ENCODE data around the gene AQP6.
A peak's percentile ranks its signal among the peaks of the same experiment; 100 is the strongest.

Gene AQP6

GRCh38 chr12:49943625-49943960 is 29.2 kb upstream of the AQP6 start:
- DNase-seq, result no peak

GRCh38 chr12:49944046-49944445 is 28.7 kb upstream of the AQP6 start:
- DNase-seq, result no peak

- no peak for DNase-seq
Observed at GRCh38 chr12:49944718-49945117, 28.0 kb upstream of the AQP6 start.

- peak; percentile 94 for DNase-seq
Observed at GRCh38 chr12:49945394-49946080, 27.2 kb upstream of the AQP6 start.

GRCh38 chr12:49946086-49946485 is 26.7 kb upstream of the AQP6 start:
- no peak for DNase-seq

- DNase-seq, result no peak
Observed at GRCh38 chr12:49946497-49946896, 26.2 kb upstream of the AQP6 start.

GRCh38 chr12:49947593-49948226 is 25.0 kb upstream of the AQP6 start:
- DNase-seq, result no peak

GRCh38 chr12:49948866-49949845 is 23.6 kb upstream of the AQP6 start:
- no peak for DNase-seq

- no peak for DNase-seq
Observed at GRCh38 chr12:49949866-49950265, 22.9 kb upstream of the AQP6 start.

- no peak for DNase-seq
Observed at GRCh38 chr12:49950273-49951251, 22.2 kb upstream of the AQP6 start, which contains the start of gene AQP2. TSS of gene AQP2 (plus strand) at chr12:49950737. CDS start at chr12:49950831, 94 bp downstream.

GRCh38 chr12:49951411-49952240 is 21.1 kb upstream of the AQP6 start:
- no peak for DNase-seq

- DNase-seq, result no peak
Observed at GRCh38 chr12:49952391-49953055, 20.2 kb upstream of the AQP6 start.

- no peak for DNase-seq
Observed at GRCh38 chr12:49953151-49953550, 19.6 kb upstream of the AQP6 start.

- DNase-seq, result no peak
Observed at GRCh38 chr12:49953961-49954846, 18.5 kb upstream of the AQP6 start.

- DNase-seq, result no peak
Observed at GRCh38 chr12:49954863-49955830, 17.6 kb upstream of the AQP6 start.

GRCh38 chr12:49955899-49956662 is 16.7 kb upstream of the AQP6 start:
- no peak for DNase-seq

Measured in stimulated activated CD4-positive, alpha-beta T cell treated with anti-CD3 and anti-CD28 coated beads, Interleukin-15, amount 100 ng/mL, for 24 hours (primary cell).